ENCODE results near the gene KLHL33. TPM values are rescaled to one million over a fixed set of nuclear protein-coding genes. Genes with fewer than 3 reads are reported as not detected.

KLHL33 gene
- total RNA-seq, 1 donor from 2014 or later, result not detected

- TF ChIP-seq, protein P1, sequence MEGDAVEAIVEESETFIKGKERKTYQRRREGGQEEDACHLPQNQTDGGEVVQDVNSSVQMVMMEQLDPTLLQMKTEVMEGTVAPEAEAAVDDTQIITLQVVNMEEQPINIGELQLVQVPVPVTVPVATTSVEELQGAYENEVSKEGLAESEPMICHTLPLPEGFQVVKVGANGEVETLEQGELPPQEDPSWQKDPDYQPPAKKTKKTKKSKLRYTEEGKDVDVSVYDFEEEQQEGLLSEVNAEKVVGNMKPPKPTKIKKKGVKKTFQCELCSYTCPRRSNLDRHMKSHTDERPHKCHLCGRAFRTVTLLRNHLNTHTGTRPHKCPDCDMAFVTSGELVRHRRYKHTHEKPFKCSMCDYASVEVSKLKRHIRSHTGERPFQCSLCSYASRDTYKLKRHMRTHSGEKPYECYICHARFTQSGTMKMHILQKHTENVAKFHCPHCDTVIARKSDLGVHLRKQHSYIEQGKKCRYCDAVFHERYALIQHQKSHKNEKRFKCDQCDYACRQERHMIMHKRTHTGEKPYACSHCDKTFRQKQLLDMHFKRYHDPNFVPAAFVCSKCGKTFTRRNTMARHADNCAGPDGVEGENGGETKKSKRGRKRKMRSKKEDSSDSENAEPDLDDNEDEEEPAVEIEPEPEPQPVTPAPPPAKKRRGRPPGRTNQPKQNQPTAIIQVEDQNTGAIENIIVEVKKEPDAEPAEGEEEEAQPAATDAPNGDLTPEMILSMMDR (conservative IDR thresholded peaks at IDR 0.05), result no peak
- DNase-seq (ENCODE audit: extremely low spot score, unreplicated experiment), result no peak
- Mint-ChIP-seq H3K36me3 (peaks cover 22% of the 10 kb centered on the region), H3K9me3 (no peaks in the 10 kb centered on the region), H3K27me3 (no peaks in the 10 kb centered on the region), H3K4me3 (no peak overlapping the region), H3K27ac (no peak overlapping the region), H3K4me1 (ENCODE audit: unreplicated experiment) (peaks cover 16% of the 10 kb centered on the region)
These were observed 26.7 kb downstream of the KLHL33 start for GRCh38 chr14:20409226-20409625.

DNA sequence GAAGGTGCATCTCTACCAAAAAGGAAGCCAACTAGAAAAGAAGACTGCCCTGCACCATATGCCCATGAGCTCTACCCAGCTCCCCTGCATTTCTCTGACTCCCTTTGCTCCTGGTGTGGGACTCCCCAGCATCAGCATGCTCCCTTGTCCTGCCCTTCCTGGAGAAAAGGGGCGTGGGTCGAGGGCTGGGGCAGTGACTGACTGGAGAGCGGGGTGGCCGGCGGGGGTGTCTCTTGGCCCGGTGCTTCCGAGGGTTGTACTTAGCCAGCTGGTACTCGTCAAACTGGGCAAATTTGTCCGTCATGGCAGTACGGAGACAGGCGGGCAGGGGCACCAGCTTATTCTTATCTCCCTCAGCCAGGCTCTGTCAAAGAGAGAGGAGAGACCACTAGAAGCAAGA, 32.4 kb downstream of the KLHL33 start:
- no peak for DNase-seq (ENCODE audit: extremely low spot score, unreplicated experiment)
- H3K36me3 Mint-ChIP-seq, result peaks cover 34% of the 10 kb centered on the region
- TF ChIP-seq, protein P1 (conservative IDR thresholded peaks at IDR 0.05), result no peak
- no peak overlapping the region for H3K4me3 Mint-ChIP-seq
- H3K9me3 Mint-ChIP-seq, result no peaks in the 10 kb centered on the region
- no peaks in the 10 kb centered on the region for H3K27me3 Mint-ChIP-seq
- H3K4me1 Mint-ChIP-seq (ENCODE audit: unreplicated experiment), result no peaks in the 10 kb centered on the region
- H3K27ac Mint-ChIP-seq, result no peak overlapping the region

- no peak for DNase-seq (ENCODE audit: extremely low spot score, unreplicated experiment)
- H3K9me3 Mint-ChIP-seq, result no peaks in the 10 kb centered on the region
These were observed 34.9 kb downstream of the KLHL33 start for GRCh38 chr14:20400965-20401593.

DNA sequence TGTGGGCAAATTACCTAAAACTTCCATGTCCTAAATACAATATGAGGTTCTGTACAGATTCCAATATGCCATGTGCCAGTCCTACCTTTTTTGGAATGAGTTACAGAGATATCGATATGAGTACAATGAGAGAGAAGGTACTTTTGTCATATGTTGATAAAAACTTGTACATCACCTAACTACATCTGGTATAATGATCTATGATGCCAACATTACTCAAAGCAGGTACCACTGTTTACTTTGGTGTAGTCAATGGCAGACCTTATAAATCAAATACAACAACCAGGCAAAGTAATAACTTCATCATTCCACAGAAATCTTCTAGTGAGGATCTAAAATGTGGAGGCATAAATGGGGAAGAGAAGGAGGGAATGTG, 35.4 kb downstream of the KLHL33 start:
- DNase-seq (ENCODE audit: extremely low spot score, unreplicated experiment), result no peak
- Mint-ChIP-seq H3K27me3 (no peaks in the 10 kb centered on the region), H3K4me1 (ENCODE audit: unreplicated experiment) (no peaks in the 10 kb centered on the region), H3K9me3 (no peaks in the 10 kb centered on the region), H3K4me3 (no peak overlapping the region), H3K36me3 (peaks cover 31% of the 10 kb centered on the region), H3K27ac (peak overlapping the region; percentile 85)
- TF ChIP-seq, protein P1 (conservative IDR thresholded peaks at IDR 0.05), result no peak

More at GRCh38 chr14:20400965-20401593, 34.9 kb downstream of the KLHL33 start:
- H3K4me1 Mint-ChIP-seq (ENCODE audit: unreplicated experiment), result no peaks in the 10 kb centered on the region
- H3K27ac Mint-ChIP-seq, result peak overlapping the region; percentile 85
- peak overlapping the region; percentile 1 for H3K4me3 Mint-ChIP-seq
- TF ChIP-seq, protein P1 (conservative IDR thresholded peaks at IDR 0.05), result no peak
- H3K36me3 Mint-ChIP-seq, result peaks cover 28% of the 10 kb centered on the region
- no peaks in the 10 kb centered on the region for H3K27me3 Mint-ChIP-seq

DNA sequence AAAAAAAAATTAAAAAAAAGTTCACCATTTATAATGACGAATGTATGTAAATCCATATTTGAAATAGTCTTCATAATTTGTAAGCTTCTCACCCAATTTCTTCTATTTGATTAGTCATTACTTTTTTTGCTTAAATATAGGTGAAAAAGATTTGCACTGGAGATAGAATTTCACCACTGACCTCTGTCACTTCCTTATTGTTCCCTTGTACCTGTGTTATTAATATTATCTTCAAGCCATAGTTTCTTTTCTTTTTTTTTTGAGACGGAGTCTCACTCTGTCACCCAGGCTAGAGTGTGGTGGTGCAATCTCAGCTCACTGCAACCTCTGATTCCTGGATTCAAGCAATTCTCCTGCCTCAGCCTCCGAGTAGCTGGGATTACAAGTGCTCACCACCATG, 38.5 kb downstream of the KLHL33 start:
- no peak overlapping the region for H3K4me3 Mint-ChIP-seq

More for the DNA sequence above, 38.5 kb downstream of the KLHL33 start:
- Mint-ChIP-seq H3K4me1 (ENCODE audit: unreplicated experiment) (no peaks in the 10 kb centered on the region), H3K27ac (no peak overlapping the region), H3K36me3 (peaks cover 29% of the 10 kb centered on the region), H3K27me3 (no peaks in the 10 kb centered on the region), H3K9me3 (no peaks in the 10 kb centered on the region)
- TF ChIP-seq, protein P1 (conservative IDR thresholded peaks at IDR 0.05), result no peak
- DNase-seq (ENCODE audit: extremely low spot score, unreplicated experiment), result no peak
